Measurements from ENCODE around the gene ADCY5.

ADCY5 gene

GRCh38 chr3:123384256-123384655, 64.6 kb downstream of the ADCY5 start:
- DNase-seq = no peak

GRCh38 chr3:123383091-123384053, 65.5 kb downstream of the ADCY5 start:
- DNase-seq = no peak

- no peak for DNase-seq
These were observed 68.6 kb downstream of the ADCY5 start for GRCh38 chr3:123380261-123380660.

- DNase-seq = no peak
These were observed 69.7 kb downstream of the ADCY5 start for GRCh38 chr3:123379041-123379830.

GRCh38 chr3:123378409-123378915, 70.4 kb downstream of the ADCY5 start:
- no peak for DNase-seq

- no peak for DNase-seq
These were observed 71.6 kb downstream of the ADCY5 start for GRCh38 chr3:123377243-123377740.

GRCh38 chr3:123376451-123377242, 72.2 kb downstream of the ADCY5 start:
- no peak for DNase-seq

- DNase-seq = no peak
These were observed 73.6 kb downstream of the ADCY5 start for GRCh38 chr3:123375014-123375940.

GRCh38 chr3:123374016-123374415, 74.9 kb downstream of the ADCY5 start:
- DNase-seq = no peak

GRCh38 chr3:123373474-123373987, 75.4 kb downstream of the ADCY5 start:
- DNase-seq = no peak

- DNase-seq = no peak
These were observed 76.0 kb downstream of the ADCY5 start for GRCh38 chr3:123372686-123373473.

- DNase-seq = no peak
These were observed 76.8 kb downstream of the ADCY5 start for GRCh38 chr3:123371859-123372685.

GRCh38 chr3:123371426-123371825, 77.5 kb downstream of the ADCY5 start:
- DNase-seq = no peak

GRCh38 chr3:123370819-123371218, 78.1 kb downstream of the ADCY5 start:
- DNase-seq = no peak

GRCh38 chr3:123369085-123369484, 79.8 kb downstream of the ADCY5 start:
- no peak for DNase-seq

- no peak for DNase-seq
These were observed 81.3 kb downstream of the ADCY5 start for GRCh38 chr3:123367467-123368154.

GRCh38 chr3:123365450-123366143, 83.3 kb downstream of the ADCY5 start:
- DNase-seq = no peak

GRCh38 chr3:123361071-123361470, 87.8 kb downstream of the ADCY5 start:
- no peak for DNase-seq

All from activated CD4-positive, alpha-beta T cell treated with anti-CD3 and anti-CD28 coated beads for 1 hour (primary cell).